ENCODE data around the gene SAMMSON.

Gene SAMMSON

GRCh38 chr3:69999140-70000027, at the start of gene SAMMSON:
SAMMSON (plus strand) TSS chr3:69999733.
- no peaks in the 10 kb centered on the region; the same call in 1 of the 2 replicates for H3K9me3 ChIP-seq (ENCODE audit: insufficient read depth, low read length)
- H3K4me3 ChIP-seq (ENCODE audit: insufficient read length, low read depth): no peak within 1 kb of the TSS
- TF ChIP-seq ZNF274 (IDR thresholded peaks at IDR 0.05; ENCODE audit: low read depth, low read length) (no peak), YY1 (IDR thresholded peaks at IDR 0.05; ENCODE audit: insufficient read depth, insufficient read length) (no peak), SUZ12 (IDR thresholded peaks at IDR 0.05; ENCODE audit: extremely low read depth, insufficient read depth, insufficient read length) (no peak)
- H3K27me3 ChIP-seq (ENCODE audit: insufficient read depth, insufficient read length): no peaks in the 10 kb centered on the region
- H3K9ac ChIP-seq (ENCODE audit: insufficient read length, low read depth): no peak within 1 kb of the TSS
- H3K4me1 ChIP-seq (ENCODE audit: insufficient read depth, insufficient read length): no peaks in the 10 kb centered on the region
- H3K36me3 ChIP-seq (ENCODE audit: insufficient read depth, insufficient read length, low read length): no peaks in the 10 kb centered on the region
- no peak for DNase-seq (ENCODE audit: low read depth, low spot score)

GRCh38 chr3:69951616-69952015, 47.9 kb upstream of the SAMMSON start:
- no peak for TF ChIP-seq SUZ12 (IDR thresholded peaks at IDR 0.05; ENCODE audit: extremely low read depth, insufficient read depth, insufficient read length)
- TF ChIP-seq YY1 (IDR thresholded peaks at IDR 0.05; ENCODE audit: insufficient read depth, insufficient read length): no peak
- no peak for TF ChIP-seq ZNF274 (IDR thresholded peaks at IDR 0.05; ENCODE audit: low read depth, low read length)
- DNase-seq (ENCODE audit: low read depth, low spot score): no peak
- Histone ChIP-seq H3K36me3 (ENCODE audit: insufficient read depth, insufficient read length, low read length) (no peaks in the 10 kb centered on the region), H3K27me3 (ENCODE audit: insufficient read depth, insufficient read length) (no peaks in the 10 kb centered on the region), H3K4me3 (ENCODE audit: insufficient read length, low read depth) (no peak overlapping the region), H3K9me3 (ENCODE audit: insufficient read depth, low read length) (no peaks in the 10 kb centered on the region), H3K9ac (ENCODE audit: insufficient read length, low read depth) (no peak overlapping the region), H3K4me1 (ENCODE audit: insufficient read depth, insufficient read length) (no peaks in the 10 kb centered on the region)

- no peak for TF ChIP-seq YY1 (IDR thresholded peaks at IDR 0.05; ENCODE audit: insufficient read depth, insufficient read length)
- no peak for TF ChIP-seq SUZ12 (IDR thresholded peaks at IDR 0.05; ENCODE audit: extremely low read depth, insufficient read depth, insufficient read length)
- no peak for TF ChIP-seq ZNF274 (IDR thresholded peaks at IDR 0.05; ENCODE audit: low read depth, low read length)
- H3K4me3 ChIP-seq (ENCODE audit: insufficient read length, low read depth): no peak overlapping the region
- H3K27me3 ChIP-seq (ENCODE audit: insufficient read depth, insufficient read length): no peaks in the 10 kb centered on the region
- no peak overlapping the region for H3K9ac ChIP-seq (ENCODE audit: insufficient read length, low read depth)
- H3K9me3 ChIP-seq (ENCODE audit: insufficient read depth, low read length): no peaks in the 10 kb centered on the region
- H3K36me3 ChIP-seq (ENCODE audit: insufficient read depth, insufficient read length, low read length): no peaks in the 10 kb centered on the region
- H3K4me1 ChIP-seq (ENCODE audit: insufficient read depth, insufficient read length): no peaks in the 10 kb centered on the region
- no peak for DNase-seq (ENCODE audit: low read depth, low spot score)
Observed at GRCh38 chr3:69959581-69959980, 40.0 kb upstream of the SAMMSON start.

GRCh38 chr3:69961706-69962439, 37.7 kb upstream of the SAMMSON start:
- no peak overlapping the region for H3K9ac ChIP-seq (ENCODE audit: insufficient read length, low read depth)
- no peaks in the 10 kb centered on the region for H3K36me3 ChIP-seq (ENCODE audit: insufficient read depth, insufficient read length, low read length)
- H3K9me3 ChIP-seq (ENCODE audit: insufficient read depth, low read length): no peaks in the 10 kb centered on the region
- no peaks in the 10 kb centered on the region for H3K27me3 ChIP-seq (ENCODE audit: insufficient read depth, insufficient read length)
- no peaks in the 10 kb centered on the region for H3K4me1 ChIP-seq (ENCODE audit: insufficient read depth, insufficient read length)
- DNase-seq (ENCODE audit: low read depth, low spot score): no peak
- no peak overlapping the region for H3K4me3 ChIP-seq (ENCODE audit: insufficient read length, low read depth)
- TF ChIP-seq SUZ12 (IDR thresholded peaks at IDR 0.05; ENCODE audit: extremely low read depth, insufficient read depth, insufficient read length): no peak
- TF ChIP-seq YY1 (IDR thresholded peaks at IDR 0.05; ENCODE audit: insufficient read depth, insufficient read length): no peak
- no peak for TF ChIP-seq ZNF274 (IDR thresholded peaks at IDR 0.05; ENCODE audit: low read depth, low read length)

GRCh38 chr3:69963643-69964042, 35.9 kb upstream of the SAMMSON start:
- no peak for DNase-seq (ENCODE audit: low read depth, low spot score)
- H3K9ac ChIP-seq (ENCODE audit: insufficient read length, low read depth): no peak overlapping the region
- H3K4me3 ChIP-seq (ENCODE audit: insufficient read length, low read depth): no peak overlapping the region
- H3K27me3 ChIP-seq (ENCODE audit: insufficient read depth, insufficient read length): no peaks in the 10 kb centered on the region
- TF ChIP-seq SUZ12 (IDR thresholded peaks at IDR 0.05; ENCODE audit: extremely low read depth, insufficient read depth, insufficient read length): no peak
- TF ChIP-seq ZNF274 (IDR thresholded peaks at IDR 0.05; ENCODE audit: low read depth, low read length): no peak
- no peak for TF ChIP-seq YY1 (IDR thresholded peaks at IDR 0.05; ENCODE audit: insufficient read depth, insufficient read length)
- no peaks in the 10 kb centered on the region for H3K9me3 ChIP-seq (ENCODE audit: insufficient read depth, low read length)
- H3K4me1 ChIP-seq (ENCODE audit: insufficient read depth, insufficient read length): no peaks in the 10 kb centered on the region
- H3K36me3 ChIP-seq (ENCODE audit: insufficient read depth, insufficient read length, low read length): no peaks in the 10 kb centered on the region

GRCh38 chr3:69967156-69967555, 32.4 kb upstream of the SAMMSON start:
- H3K9ac ChIP-seq (ENCODE audit: insufficient read length, low read depth): no peak overlapping the region
- no peaks in the 10 kb centered on the region for H3K4me1 ChIP-seq (ENCODE audit: insufficient read depth, insufficient read length)
- TF ChIP-seq SUZ12 (IDR thresholded peaks at IDR 0.05; ENCODE audit: extremely low read depth, insufficient read depth, insufficient read length): no peak
- no peak for TF ChIP-seq ZNF274 (IDR thresholded peaks at IDR 0.05; ENCODE audit: low read depth, low read length)
- no peak for TF ChIP-seq YY1 (IDR thresholded peaks at IDR 0.05; ENCODE audit: insufficient read depth, insufficient read length)
- DNase-seq (ENCODE audit: low read depth, low spot score): no peak
- H3K4me3 ChIP-seq (ENCODE audit: insufficient read length, low read depth): no peak overlapping the region
- H3K27me3 ChIP-seq (ENCODE audit: insufficient read depth, insufficient read length): no peaks in the 10 kb centered on the region
- H3K36me3 ChIP-seq (ENCODE audit: insufficient read depth, insufficient read length, low read length): no peaks in the 10 kb centered on the region
- no peaks in the 10 kb centered on the region for H3K9me3 ChIP-seq (ENCODE audit: insufficient read depth, low read length)

- Histone ChIP-seq H3K4me3 (ENCODE audit: insufficient read length, low read depth) (no peak overlapping the region), H3K9me3 (ENCODE audit: insufficient read depth, low read length) (no peaks in the 10 kb centered on the region), H3K27me3 (ENCODE audit: insufficient read depth, insufficient read length) (no peaks in the 10 kb centered on the region), H3K9ac (ENCODE audit: insufficient read length, low read depth) (no peak overlapping the region), H3K4me1 (ENCODE audit: insufficient read depth, insufficient read length) (no peaks in the 10 kb centered on the region), H3K36me3 (ENCODE audit: insufficient read depth, insufficient read length, low read length) (no peaks in the 10 kb centered on the region)
- no peak for TF ChIP-seq ZNF274 (IDR thresholded peaks at IDR 0.05; ENCODE audit: low read depth, low read length)
- no peak for TF ChIP-seq YY1 (IDR thresholded peaks at IDR 0.05; ENCODE audit: insufficient read depth, insufficient read length)
- TF ChIP-seq SUZ12 (IDR thresholded peaks at IDR 0.05; ENCODE audit: extremely low read depth, insufficient read depth, insufficient read length): no peak
- DNase-seq (ENCODE audit: low read depth, low spot score): no peak
Observed at GRCh38 chr3:69970827-69971226, 28.7 kb upstream of the SAMMSON start.
